GM19043 (cell line): Measurements from ENCODE around the gene CUX1.
"Not testable (repeated sequence)": the region's sequence is repeated elsewhere in the genome, so short reads cannot be mapped to it uniquely, and the experiment has no call there.

Experiments used
- ATAC-seq: cut with Tn5 transposase; IDR thresholded peaks from one replicate; pipeline ENCODE4 v1.9.1; 2021; ENCODE audit warnings: low read depth; ENCODE audit not compliant: unreplicated experiment

Gene CUX1

GRCh38 chr7:102286237-102287110 lies 469.0 kb downstream of the CUX1 start, which contains the start of gene SH2B2:
Gene SH2B2 (plus strand): TSS chr7:102286868. CDS start chr7:102300551, 13,683 bp downstream.
- no peak for ATAC-seq

- ATAC-seq: no peak
These were observed 469.9 kb downstream of the CUX1 start for GRCh38 chr7:102287111-102287980.

- ATAC-seq: no peak
These were observed 470.5 kb downstream of the CUX1 start for GRCh38 chr7:102287981-102288278.

- ATAC-seq: no peak
These were observed 471.0 kb downstream of the CUX1 start for GRCh38 chr7:102288285-102288930.

GRCh38 chr7:102289057-102289456 lies 471.6 kb downstream of the CUX1 start:
- no peak for ATAC-seq

GRCh38 chr7:102291056-102291915 lies 473.9 kb downstream of the CUX1 start:
- peak; percentile 44 for ATAC-seq

- no peak for ATAC-seq
These were observed 474.5 kb downstream of the CUX1 start for GRCh38 chr7:102291916-102292267.

- no peak for ATAC-seq
These were observed 475.7 kb downstream of the CUX1 start for GRCh38 chr7:102292813-102293798.

GRCh38 chr7:102294589-102294988 lies 477.2 kb downstream of the CUX1 start:
- no peak for ATAC-seq

GRCh38 chr7:102295346-102296178 lies 478.1 kb downstream of the CUX1 start:
- no peak for ATAC-seq

GRCh38 chr7:102296179-102296438 lies 478.7 kb downstream of the CUX1 start:
- ATAC-seq: no peak

- no peak for ATAC-seq
These were observed 479.1 kb downstream of the CUX1 start for GRCh38 chr7:102296514-102296913.

- no peak for ATAC-seq
These were observed 480.2 kb downstream of the CUX1 start for GRCh38 chr7:102297487-102298218.

- ATAC-seq: no peak
These were observed 483.3 kb downstream of the CUX1 start for GRCh38 chr7:102300643-102301221.

GRCh38 chr7:102301367-102301766 lies 483.9 kb downstream of the CUX1 start:
- not testable (repeated sequence) for ATAC-seq

GRCh38 chr7:102302025-102302424 lies 484.6 kb downstream of the CUX1 start:
- ATAC-seq: no peak

GRCh38 chr7:102303669-102304422 lies 486.4 kb downstream of the CUX1 start:
- ATAC-seq: no peak
